GM06990 (cell line): Measurements from ENCODE around the gene PHF14.
"Not testable (repeated sequence)": the region's sequence is repeated elsewhere in the genome, so short reads cannot be mapped to it uniquely, and the experiment has no call there.

Source experiments
- DNase-seq: peaks from one replicate; pipeline ENCODE4 v3.0.0-alpha.2; 2011; ENCODE audit not compliant: insufficient read length; ENCODE audit errors: extremely low read depth
- H3K27me3 ChIP-seq: replicated peaks from 2 replicates; pipeline ENCODE4 v1.6.0; 2011; ENCODE audit warnings: low read length; ENCODE audit not compliant: control insufficient read depth, insufficient read depth
- H3K36me3 ChIP-seq: 2 replicates; pipeline ENCODE4 v1.5.1; 2011; ENCODE audit warnings: low read length; ENCODE audit not compliant: control insufficient read depth, insufficient read depth
- H3K4me3 ChIP-seq: replicated peaks from 2 replicates; pipeline ENCODE4 v1.5.1; 2011; ENCODE audit warnings: low read depth, mild to moderate bottlenecking, control low read depth, low read length
- TF ChIP-seq, protein P1 (sequence below): IDR thresholded peaks from 2 replicates; pipeline ENCODE4 v1.5.1; 2011; ENCODE audit warnings: low read length, control low read depth, mild to moderate bottlenecking, inconsistent platforms; ENCODE audit not compliant: insufficient read depth, poor library complexity, severe bottlenecking

The PHF14 gene

DNA sequence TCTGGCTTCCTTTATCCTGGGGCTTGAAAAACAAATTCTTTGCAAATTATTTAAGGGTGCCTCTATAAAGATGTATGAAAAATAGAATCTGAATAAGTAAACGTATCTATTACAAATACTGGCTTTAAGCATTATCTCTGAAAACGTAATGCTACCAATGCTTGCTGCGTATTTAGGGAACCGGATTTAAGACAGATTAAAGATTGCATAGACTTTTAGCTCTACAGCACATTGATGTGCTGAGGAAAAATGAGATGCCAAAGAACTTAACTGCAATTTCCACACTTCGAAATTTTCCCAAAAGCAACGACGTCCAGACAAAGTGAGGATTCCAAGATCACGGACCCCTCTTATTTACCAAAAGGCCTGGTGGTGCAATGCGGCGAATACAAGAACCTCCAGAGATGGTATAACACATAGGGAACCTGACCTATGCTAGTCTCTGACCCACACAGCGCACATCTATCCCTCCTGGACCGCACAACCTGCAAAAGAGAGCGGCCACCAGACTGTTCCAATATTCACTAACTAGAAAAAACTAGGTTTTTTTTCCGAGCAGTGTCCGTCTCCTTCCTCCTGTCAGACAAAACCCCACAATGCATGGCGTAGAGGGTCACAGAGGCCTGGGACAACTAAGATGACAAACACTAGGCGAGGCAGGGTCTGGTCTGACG is 34.3 kb upstream of the PHF14 start:
- TF ChIP-seq, protein P1, sequence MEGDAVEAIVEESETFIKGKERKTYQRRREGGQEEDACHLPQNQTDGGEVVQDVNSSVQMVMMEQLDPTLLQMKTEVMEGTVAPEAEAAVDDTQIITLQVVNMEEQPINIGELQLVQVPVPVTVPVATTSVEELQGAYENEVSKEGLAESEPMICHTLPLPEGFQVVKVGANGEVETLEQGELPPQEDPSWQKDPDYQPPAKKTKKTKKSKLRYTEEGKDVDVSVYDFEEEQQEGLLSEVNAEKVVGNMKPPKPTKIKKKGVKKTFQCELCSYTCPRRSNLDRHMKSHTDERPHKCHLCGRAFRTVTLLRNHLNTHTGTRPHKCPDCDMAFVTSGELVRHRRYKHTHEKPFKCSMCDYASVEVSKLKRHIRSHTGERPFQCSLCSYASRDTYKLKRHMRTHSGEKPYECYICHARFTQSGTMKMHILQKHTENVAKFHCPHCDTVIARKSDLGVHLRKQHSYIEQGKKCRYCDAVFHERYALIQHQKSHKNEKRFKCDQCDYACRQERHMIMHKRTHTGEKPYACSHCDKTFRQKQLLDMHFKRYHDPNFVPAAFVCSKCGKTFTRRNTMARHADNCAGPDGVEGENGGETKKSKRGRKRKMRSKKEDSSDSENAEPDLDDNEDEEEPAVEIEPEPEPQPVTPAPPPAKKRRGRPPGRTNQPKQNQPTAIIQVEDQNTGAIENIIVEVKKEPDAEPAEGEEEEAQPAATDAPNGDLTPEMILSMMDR: no peak
- Histone ChIP-seq H3K36me3 (peaks cover 2% of the 10 kb centered on the region), H3K4me3 (peak overlapping the region; percentile 85), H3K27me3 (no peaks in the 10 kb centered on the region)
- no peak for DNase-seq

DNA sequence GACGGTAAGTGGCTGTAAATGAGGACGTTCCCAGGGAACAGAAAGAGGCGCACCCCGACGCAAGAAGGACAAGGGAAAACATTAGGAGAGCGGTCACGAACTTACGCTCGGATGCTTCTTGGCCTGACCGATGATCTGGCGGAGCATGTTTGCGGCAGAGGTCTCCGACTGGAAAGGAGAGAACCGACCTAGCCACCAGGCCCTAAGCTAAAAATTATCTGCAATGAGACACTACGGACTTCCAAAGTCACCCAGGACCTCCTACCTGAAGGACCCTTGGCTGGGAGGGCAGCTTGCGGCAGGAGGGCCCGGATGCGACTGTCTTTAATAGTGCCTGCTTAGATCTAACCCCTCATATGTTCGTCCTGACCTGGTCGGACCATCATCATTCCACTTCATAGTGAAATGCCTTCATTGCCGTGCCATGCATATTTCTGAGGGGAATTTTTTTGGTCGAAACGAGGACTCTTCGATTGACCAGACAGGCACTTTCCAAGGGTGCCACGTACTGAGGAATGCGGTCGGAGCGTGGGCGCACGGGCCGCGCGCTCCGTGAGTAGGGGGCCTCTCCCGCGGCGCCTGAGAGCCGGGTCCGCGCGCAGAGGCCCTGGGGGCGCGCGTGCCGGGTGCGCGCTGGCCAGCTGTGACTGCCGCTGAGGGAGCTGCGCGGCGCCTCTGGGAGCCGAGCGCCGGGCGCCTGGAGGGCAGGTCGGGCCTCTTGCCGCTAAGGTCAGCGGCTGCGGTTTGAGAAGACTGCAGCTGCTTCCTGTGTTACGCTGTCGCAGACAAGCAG is 33.6 kb upstream of the PHF14 start:
- Histone ChIP-seq H3K4me3 (peak overlapping the region; percentile 85), H3K27me3 (no peaks in the 10 kb centered on the region), H3K36me3 (peaks cover 2% of the 10 kb centered on the region)
- peak; percentile 98 for DNase-seq
- TF ChIP-seq, protein P1: no peak

DNA sequence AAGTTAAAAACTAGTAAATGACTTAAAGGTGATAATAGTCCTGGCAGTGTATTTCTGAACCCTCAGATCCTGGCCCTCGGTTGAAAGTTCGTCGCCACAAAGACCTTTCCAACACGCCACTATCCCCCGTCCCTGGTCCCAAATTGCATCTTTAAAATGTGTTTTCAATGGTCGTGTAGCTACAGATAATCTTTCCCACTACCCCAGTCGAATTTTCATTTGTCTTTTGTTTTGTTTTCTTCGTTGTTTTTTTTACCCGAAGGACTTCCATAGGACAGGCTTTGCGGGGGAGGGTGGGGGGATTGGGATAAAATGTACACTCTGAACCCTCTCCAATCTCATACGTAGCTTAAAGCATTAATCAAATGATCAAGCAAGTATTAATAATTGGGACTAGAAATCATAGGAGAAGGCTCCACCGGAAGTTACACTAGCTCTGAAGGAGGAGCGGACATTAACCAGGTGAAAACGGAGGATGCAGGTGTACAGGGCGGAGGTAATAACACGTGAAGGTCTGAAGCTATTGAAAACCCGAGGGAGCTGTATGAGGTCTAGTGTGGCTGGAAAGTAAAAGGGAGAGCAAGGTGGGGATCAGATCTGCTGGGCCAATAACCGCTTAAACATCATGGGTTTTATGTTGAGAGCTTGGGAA is 32.8 kb upstream of the PHF14 start:
- peak overlapping the region; percentile 64 for H3K4me3 ChIP-seq
- no peak for DNase-seq

DNA sequence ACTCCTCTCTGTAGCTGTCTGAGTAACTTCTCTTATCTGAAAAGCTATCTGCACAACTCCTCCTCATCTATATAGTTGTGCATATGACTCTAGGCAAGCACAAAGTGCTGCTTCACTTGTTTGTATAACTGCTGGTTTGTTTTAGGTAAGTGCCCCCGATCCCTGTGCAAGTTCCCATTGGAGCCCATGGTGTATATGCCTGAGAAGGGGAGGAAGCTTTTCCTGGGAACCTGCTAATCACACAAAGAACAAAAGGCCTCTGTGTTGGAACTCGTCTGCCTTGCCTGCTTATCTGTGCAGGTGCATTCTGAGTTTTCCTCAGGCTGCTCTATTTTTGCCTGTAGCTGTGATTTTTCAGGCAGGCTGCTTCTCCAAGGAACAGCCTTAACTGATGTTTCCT is 23.2 kb upstream of the PHF14 start:
- DNase-seq: no peak
- H3K4me3 ChIP-seq: no peak overlapping the region
- TF ChIP-seq, protein P1: no peak
- H3K27me3 ChIP-seq: no peaks in the 10 kb centered on the region
- no peaks in the 10 kb centered on the region for H3K36me3 ChIP-seq

More for the DNA sequence above, 32.8 kb upstream of the PHF14 start:
- no peaks in the 10 kb centered on the region for H3K27me3 ChIP-seq
- H3K36me3 ChIP-seq: peaks cover 2% of the 10 kb centered on the region; the same call in 1 of the 2 replicates
- TF ChIP-seq, protein P1: no peak

DNA sequence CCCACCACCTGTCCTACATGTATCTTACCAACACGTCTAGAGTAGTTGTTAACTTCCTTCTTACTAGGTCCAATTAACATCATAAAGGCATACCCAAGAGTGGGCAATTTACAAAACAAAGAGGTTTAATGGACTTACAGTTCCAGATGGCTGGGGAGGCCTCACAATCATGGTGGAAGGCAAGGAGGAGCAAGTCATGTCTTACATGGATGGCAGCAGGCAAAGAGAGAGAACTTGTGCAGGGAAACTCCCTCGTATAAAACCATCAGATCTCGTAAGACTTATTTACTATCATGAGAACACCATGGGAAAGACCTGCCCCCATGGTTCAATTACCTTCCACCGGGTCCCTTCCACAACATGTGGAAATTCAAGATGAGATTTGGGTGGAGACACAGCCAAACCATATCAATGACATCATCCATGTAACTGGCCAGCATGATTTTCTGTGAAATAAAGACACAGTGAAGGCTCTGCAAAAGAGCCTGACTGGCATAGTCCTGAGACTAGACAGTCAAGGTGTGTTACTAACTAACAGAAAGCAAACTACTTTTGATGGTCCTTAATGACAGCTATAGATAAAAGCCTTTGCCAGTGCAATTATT is 22.6 kb upstream of the PHF14 start:
- not testable (repeated sequence) for H3K4me3 ChIP-seq, DNase-seq, H3K27me3 ChIP-seq, H3K36me3 ChIP-seq
